Urinary bladder (tissue), 4 donors: ENCODE measurements around the gene ZC3H7B. TPM values are rescaled to one million over a fixed set of nuclear protein-coding genes. Genes with fewer than 3 reads are reported as not detected.

Experiments
- DNase-seq: peaks from one replicate; pipeline ENCODE4 v3.0.0-alpha.2; 2015; ENCODE audit errors: extremely low spot score
- H3K27ac ChIP-seq: one replicate; pipeline ENCODE4 v1.5.1; 2013; ENCODE audit warnings: low read depth, mild to moderate bottlenecking, moderate library complexity
- H3K36me3 ChIP-seq: one replicate; pipeline ENCODE4 v1.6.1; 2013; ENCODE audit warnings: mild to moderate bottlenecking, moderate library complexity; ENCODE audit not compliant: insufficient read depth
- H3K4me1 ChIP-seq: one replicate; pipeline ENCODE4 v1.6.1; 2013; ENCODE audit warnings: mild to moderate bottlenecking, moderate library complexity; ENCODE audit not compliant: insufficient read depth
- H3K4me3 ChIP-seq: one replicate; pipeline ENCODE4 v1.5.1; 2013; ENCODE audit warnings: low read depth, low read length
- WGBS: extraction: QIAGEN DNeasy Blood & Tissue Kit; methylation state at CpG from one replicate; pipeline ENCODE4 v1.1.7; 2013; 5-methylcytosine and 5-hydroxymethylcytosine counted together
- polyA plus RNA-seq: library from polyadenylated mRNA; stranded (reverse); fragments of 200-250 nt; gene quantifications from one replicate; pipeline ENCODE4 v1.2.3, GENCODE V29; 2013
- total RNA-seq: library from RNA; depleted of rRNA; stranded (reverse); fragments of >200 nt; gene quantifications from one replicate; pipeline ENCODE4 v1.2.3, GENCODE V29; 2014
- donor health status: healthy with polysubstance abuse.
- donor health status: healthy.

Gene ZC3H7B
- total and polyA plus RNA-seq, 2 donors, result 30.0 to 42.1 TPM

DNA sequence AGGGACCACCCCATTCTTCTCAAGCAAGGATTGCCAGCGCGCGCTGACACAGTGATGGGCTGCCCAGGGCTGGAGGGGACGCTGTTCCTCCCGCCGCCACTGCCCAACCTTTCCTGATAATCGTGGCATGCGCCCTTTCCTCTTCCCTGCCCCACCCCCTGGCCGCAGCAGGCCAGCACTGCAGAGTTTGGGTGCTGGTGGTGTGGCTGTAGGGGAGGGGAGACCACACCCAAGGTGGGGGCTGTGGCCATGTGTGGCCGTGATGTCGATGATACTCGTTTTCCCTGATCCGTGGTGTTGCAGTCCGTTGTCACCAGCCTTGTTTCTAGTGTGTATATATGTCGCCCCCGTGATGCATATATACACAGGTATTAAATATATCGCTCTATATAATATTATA, 57.6 kb downstream of the ZC3H7B start:
- H3K4me1 ChIP-seq, result no peaks in the 10 kb centered on the region
- WGBS, result 74% methylated on average over 17 of the region's 17 CpGs
- no peak overlapping the region for H3K27ac ChIP-seq

DNA sequence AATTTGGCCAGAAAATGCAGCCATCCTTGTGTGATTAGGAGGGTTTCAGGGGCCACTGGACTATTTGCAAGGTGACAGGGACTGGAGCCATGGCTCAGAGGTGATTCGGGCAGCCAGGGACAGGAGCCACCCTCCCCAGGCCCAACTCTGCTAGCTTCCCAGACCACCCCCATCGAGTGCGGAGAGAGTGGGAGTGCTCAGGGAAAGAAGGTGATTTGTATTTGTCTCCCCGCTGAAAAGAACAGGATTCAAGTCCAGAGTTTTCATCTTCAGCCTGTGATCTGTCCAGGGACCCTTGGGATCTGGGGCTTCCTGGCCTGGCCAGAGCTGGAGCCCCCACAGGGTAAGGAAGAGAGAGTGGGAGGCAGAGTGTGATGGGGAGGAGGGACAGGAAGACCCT, 58.1 kb downstream of the ZC3H7B start:
- Histone ChIP-seq H3K4me3 (no peak overlapping the region), H3K27ac (no peak overlapping the region), H3K4me1 (no peaks in the 10 kb centered on the region), H3K36me3 (no peaks in the 10 kb centered on the region)
- DNase-seq, result no peak
- 73% methylated on average over 4 of the region's 4 CpGs for WGBS

More for the DNA sequence above, 57.6 kb downstream of the ZC3H7B start:
- H3K36me3 ChIP-seq, result no peaks in the 10 kb centered on the region
- no peak for DNase-seq
- H3K4me3 ChIP-seq, result no peak overlapping the region

DNA sequence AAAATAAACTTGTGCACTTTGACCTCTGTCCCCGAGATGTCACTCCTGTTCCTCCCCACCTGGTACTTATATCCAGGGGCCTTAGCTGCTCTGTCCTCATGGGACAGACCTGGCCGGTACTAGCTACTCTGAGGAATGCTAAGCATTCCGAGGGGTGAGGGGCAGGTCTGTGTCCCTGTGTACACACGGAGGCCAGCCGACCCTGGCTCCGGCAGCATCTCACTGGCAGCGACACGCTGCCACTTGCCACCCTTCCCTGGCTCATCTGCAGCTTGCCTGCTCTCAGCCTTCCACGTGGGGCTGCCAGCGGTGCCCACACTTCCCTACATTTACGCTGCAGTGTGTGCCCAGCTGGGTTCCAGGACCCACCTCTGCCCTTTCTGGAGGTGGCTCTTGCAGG, 58.8 kb downstream of the ZC3H7B start:
- no peaks in the 10 kb centered on the region for H3K36me3 ChIP-seq
- no peaks in the 10 kb centered on the region for H3K4me1 ChIP-seq
- H3K4me3 ChIP-seq, result no peak overlapping the region
- no peak for DNase-seq
- no peak overlapping the region for H3K27ac ChIP-seq
- WGBS, result 60% methylated on average over 11 of the region's 11 CpGs

DNA sequence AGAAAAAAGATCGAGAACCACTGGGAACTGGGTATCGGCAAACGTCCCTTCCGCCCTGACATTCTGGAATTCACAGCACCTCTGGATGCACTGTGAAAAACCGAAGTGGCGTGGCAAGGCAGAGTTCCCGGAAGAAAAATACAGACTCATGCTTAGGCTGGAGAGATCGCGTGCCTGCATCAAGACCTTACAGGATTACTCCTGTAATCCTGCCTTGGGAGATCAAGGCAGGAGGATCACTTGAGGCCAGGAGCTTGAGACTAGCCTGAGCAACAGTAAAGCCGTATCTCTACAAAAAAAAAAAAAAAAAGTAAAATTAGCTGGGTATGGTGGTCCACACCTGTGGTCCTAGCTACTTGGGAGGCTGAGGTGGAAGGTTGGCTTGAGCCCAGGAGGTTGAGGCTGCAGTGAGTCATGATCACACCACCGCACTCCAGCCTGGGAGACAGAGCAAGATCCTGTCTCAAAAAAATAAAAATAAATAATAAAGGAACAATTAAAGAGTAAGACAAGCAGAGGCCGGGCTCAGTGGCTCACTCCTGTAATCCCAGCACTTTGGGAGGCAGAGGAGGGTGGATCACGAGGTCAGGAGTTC, 60.5 kb downstream of the ZC3H7B start:
- no peak for DNase-seq
- 92% methylated on average over 13 of the region's 13 CpGs for WGBS
- Histone ChIP-seq H3K36me3 (no peaks in the 10 kb centered on the region), H3K4me3 (no peak overlapping the region), H3K4me1 (no peaks in the 10 kb centered on the region), H3K27ac (no peak overlapping the region)

DNA sequence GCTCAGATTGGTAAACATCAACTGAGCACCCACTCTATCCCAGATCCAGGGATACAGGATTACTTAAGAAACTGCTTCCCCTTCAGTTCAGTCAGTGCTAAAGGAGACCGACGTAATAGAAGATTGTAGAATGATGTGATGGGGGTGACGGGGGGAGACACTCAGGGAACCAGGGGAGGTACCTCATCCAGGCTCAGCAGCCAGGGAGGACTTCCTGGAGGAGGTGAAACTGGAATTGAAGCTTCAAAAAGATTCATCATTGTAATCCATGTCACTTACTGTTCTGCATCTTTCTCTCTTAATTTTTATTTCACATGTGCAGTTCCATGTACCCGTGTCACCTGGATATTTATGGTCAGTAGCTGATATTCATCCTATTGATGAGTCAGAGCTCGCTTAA, 61.3 kb downstream of the ZC3H7B start:
- Histone ChIP-seq H3K4me3 (no peak overlapping the region), H3K27ac (no peak overlapping the region), H3K36me3 (no peaks in the 10 kb centered on the region), H3K4me1 (no peaks in the 10 kb centered on the region)
- 84% methylated on average over 5 of the region's 5 CpGs for WGBS
- DNase-seq, result no peak

DNA sequence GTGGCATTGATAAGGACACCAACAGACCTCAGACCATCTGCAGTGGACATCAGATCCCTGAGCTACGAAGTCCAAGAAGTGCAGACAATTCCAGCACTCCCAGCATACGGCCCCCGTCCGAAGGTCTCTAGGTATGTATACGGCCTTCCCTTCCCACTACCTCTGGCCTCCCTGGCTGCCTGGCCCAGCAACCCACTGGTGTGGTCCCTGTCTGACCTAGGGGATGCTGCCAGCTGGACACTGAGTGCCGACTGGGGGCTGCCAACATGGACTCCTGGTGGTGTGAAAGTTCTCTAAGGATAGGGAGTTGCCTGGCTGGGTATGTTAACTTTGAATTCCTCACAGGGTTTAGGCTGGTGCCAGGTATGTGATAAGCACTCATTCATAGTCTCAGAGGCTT, 62.9 kb downstream of the ZC3H7B start:
- whole genome bisulfite sequencing, result 85% methylated on average over 6 of the region's 6 CpGs

DNA sequence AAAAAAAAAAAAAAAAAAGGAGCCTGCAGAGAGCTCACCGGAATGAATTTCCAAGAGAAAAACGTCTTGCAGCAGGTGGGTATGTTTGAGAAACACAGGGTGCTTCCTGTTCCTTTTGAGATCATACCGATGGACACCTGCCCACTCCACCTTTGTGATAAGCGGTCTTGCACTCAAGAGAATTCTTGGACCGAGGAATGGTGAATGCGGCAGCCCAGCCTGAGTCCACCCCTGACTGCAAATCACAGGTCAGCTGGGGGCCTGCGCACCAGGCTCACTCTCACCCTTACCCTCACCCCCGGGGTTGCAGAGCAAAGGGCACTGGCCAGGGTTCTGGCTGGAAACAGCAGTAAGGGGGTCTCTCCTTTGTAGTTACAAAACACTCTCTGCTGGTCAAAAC, 63.6 kb downstream of the ZC3H7B start:
- Histone ChIP-seq H3K4me1 (no peaks in the 10 kb centered on the region), H3K27ac (no peak overlapping the region), H3K4me3 (no peak overlapping the region), H3K36me3 (no peaks in the 10 kb centered on the region)
- no peak for DNase-seq
- 53% methylated on average over 8 of the region's 8 CpGs for WGBS

More for the DNA sequence above, 62.9 kb downstream of the ZC3H7B start:
- no peak overlapping the region for H3K27ac ChIP-seq
- no peak for DNase-seq
- H3K36me3 ChIP-seq, result no peaks in the 10 kb centered on the region
- H3K4me1 ChIP-seq, result no peaks in the 10 kb centered on the region
- no peak overlapping the region for H3K4me3 ChIP-seq

DNA sequence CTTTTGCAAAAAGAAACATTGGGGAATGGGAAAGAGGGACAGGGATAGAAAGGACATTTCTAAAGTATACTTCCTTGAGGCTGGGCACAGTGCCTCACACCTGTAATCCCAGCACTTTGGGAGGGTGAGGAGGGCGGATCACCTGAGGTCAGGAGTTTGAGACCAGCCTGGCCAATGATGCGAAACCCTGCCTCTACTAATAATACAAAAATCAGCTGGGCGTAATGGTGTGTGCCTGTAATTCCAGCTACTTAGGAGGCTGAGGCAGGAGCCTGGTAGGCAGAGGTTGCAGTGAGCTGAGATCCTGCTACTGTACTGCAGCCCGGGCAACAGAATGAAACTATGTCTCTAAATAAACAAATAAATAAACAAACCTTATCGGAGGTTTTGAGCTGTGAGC, 64.1 kb downstream of the ZC3H7B start:
- no peaks in the 10 kb centered on the region for H3K36me3 ChIP-seq
- 69% methylated on average over 5 of the region's 5 CpGs for WGBS
- no peak overlapping the region for H3K27ac ChIP-seq
- H3K4me3 ChIP-seq, result no peak overlapping the region
- no peak for DNase-seq
- no peaks in the 10 kb centered on the region for H3K4me1 ChIP-seq

DNA sequence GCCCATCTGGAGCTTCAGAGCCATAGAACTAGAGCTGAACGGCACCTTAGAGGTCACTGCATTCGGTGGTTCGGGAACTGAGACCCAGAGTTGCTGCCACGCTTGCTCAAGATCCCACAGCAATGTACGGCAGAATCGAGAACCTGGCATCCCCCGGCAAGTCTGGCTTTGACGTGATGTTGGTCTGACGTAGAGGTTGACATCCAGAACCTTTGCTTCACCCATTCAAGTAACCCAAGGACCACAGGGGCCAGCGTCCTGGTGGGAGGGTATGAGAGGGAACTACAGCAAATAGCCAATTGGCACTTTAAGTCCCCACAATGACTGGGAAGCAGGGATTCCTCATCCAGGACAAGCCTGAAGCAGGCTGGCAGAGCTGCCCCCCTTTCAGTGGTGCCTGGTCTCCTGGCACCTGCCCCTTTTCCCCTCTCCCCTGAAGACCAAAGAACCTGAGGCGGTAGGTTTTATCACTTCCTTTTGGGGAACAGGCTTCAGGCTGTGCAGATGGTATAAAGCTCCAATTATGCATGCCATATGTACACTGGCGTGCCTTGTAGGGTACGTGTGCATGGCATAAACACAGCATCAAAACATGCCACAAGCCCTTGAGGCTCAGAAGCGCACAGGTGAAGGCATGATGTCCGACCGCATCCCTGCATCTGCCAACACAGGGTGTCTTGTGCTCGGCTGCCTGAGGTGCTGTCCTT, 65.2 kb downstream of the ZC3H7B start:
- Histone ChIP-seq H3K4me1 (no peaks in the 10 kb centered on the region), H3K36me3 (no peaks in the 10 kb centered on the region), H3K27ac (no peak overlapping the region), H3K4me3 (no peak overlapping the region)
- 46% methylated on average over 17 of the region's 17 CpGs for WGBS
- no peak for DNase-seq

DNA sequence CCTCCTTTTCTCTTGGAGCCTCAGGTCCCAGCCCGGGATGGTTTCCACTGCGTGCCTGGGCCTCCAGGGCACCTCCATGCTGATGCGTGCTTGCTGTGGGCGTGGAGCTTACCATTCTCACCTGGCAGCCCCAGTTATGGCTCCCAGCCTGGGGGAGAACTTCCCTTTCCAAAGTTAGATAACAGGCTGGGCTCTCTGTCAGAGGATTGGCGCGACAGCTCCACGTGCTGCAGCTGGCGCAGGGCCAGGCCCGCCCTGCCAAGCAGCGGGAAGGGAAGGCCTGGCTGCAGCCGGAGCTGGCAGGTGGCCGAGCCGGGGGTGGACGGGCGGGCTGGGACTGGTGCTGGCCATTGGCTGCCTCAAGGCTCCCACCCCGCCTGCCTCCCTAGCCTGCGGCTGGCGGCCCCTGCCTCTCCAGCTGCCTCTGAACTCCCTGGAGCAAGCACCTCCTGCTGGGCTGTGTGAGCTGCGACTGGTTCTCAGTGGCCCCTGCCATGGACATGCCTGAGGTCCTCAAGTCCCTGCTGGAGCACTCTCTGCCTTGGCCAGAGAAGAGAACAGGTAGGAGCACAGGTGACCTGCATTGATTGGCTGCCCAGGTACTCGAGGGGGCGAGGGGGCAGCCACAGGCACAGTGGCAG, 65.8 kb downstream of the ZC3H7B start:
- Histone ChIP-seq H3K27ac (no peak overlapping the region), H3K4me3 (peak overlapping the region; percentile 27), H3K36me3 (no peaks in the 10 kb centered on the region), H3K4me1 (no peaks in the 10 kb centered on the region)
- peak; percentile 80 for DNase-seq
- 4% methylated on average over 21 of the region's 21 CpGs for WGBS

DNA sequence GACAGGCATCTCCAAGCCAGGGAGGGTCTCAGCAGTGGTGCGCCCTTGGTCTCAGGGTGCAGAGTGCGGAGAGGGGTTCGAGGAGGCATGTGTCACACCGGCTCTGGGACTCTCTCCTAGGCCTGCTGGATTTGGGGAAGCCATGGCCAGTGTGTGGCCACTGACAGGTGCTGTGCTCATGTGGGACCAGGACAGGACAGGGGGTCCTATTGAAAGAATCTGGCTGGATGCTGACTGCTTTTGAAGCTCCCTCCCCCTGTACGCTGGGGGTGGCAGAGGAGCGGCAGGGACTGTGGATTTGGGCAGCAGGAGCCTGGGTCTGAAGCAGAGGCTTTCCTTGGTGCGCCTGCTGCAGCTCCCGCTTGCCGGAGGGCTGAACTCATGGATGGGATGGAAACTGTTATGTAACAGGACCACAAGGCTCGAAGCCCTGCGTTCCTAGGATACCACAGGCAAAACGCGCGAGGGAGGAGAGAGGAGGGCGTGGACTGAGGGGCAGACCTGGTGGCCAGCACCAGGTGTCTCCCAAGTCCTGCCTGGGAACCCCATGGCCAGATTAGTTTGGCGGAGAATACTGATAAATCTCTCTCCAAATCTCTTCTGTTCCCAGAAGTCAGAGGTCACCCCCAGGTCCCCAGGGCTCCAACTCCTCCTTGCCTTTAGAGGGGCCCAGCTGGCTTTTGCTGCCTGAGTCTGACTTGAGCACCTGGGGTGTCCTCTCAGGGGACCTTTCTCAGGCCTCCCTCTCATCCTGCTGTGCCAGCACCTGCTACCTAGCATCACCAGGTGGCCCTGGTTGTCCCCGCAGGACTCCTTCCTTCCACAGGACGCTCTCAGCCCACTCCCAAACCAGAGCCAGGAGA, 66.6 kb downstream of the ZC3H7B start:
- WGBS, result 37% methylated on average over 18 of the region's 18 CpGs
- no peak for DNase-seq
- peak overlapping the region; percentile 27 for H3K4me3 ChIP-seq
- no peaks in the 10 kb centered on the region for H3K36me3 ChIP-seq
- H3K27ac ChIP-seq, result peak overlapping the region; percentile 24
- H3K4me1 ChIP-seq, result no peaks in the 10 kb centered on the region

DNA sequence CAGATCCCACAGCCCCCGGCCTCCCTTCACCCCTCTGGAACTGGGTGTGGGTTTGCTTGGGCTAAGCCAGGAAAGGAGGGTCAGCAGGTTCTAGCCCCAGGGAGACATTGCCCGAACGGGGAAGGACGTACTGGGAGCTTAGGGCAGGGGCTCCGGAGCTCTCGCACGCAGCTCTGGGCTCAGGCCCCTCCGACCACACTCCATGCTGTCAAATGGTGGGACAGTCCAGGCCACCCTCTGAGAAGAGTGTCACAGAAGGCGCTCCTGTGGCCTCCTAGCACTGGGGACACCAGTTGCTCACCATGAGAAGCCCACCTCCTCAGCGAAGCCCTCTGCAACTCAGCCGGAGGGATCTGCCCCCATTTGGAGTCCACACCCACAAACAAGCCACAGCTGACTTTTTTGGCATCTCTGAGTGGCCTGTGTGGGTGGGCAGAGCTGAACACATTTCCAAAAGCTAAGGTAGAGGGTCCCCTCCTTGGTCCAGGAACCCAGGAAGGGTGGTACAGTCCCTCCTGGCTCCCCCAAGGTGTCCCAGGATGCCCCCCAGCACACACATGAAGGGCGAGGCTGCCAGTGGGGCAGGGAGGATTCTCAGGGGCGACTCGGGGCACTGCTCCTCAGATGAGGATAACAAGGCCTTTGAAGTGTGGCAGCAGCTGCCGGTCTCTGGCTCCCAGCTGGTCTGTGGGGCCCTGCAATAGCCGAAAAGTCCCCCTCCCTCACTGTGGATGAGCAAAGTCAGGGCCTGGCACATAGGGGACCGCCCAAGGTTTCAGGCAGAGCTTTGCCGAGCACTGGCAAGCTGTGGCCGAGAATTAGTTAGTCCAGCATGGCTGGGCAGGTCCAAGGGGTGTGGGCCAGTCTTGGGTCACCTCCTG, 67.5 kb downstream of the ZC3H7B start:
- H3K4me3 ChIP-seq, result peak overlapping the region; percentile 27
- no peaks in the 10 kb centered on the region for H3K4me1 ChIP-seq
- H3K27ac ChIP-seq, result peak overlapping the region; percentile 24
- no peak for DNase-seq
- 69% methylated on average over 19 of the region's 19 CpGs for WGBS
- H3K36me3 ChIP-seq, result no peaks in the 10 kb centered on the region

DNA sequence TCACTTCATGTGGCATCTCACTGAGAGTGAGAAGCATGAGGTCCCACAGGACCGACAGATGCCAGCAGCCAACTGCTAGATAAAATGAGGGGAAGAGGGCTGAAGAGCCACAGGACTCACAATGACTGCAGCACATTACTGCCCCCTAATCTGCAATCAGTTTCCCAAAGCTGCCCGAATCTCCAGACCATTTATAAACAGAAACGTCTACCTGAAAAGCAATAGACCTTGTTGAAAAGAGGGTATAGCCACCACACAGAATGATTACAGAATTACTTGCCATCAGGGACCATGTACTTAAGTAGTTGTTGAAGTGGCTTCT, 68.1 kb downstream of the ZC3H7B start:
- H3K36me3 ChIP-seq, result no peaks in the 10 kb centered on the region
- no peaks in the 10 kb centered on the region for H3K4me1 ChIP-seq
- 49% methylated on average over 3 of the region's 3 CpGs for WGBS
- DNase-seq, result no peak
- no peak overlapping the region for H3K27ac ChIP-seq
- H3K4me3 ChIP-seq, result no peak overlapping the region
